Measurements from ENCODE around the gene TRPM8.

GRCh38 chr2:234060236-234060635 lies 143.1 kb downstream of the TRPM8 start:
- TF ChIP-seq POLR2A (IDR thresholded peaks at IDR 0.05) = no peak
- TF ChIP-seq, protein P1, sequence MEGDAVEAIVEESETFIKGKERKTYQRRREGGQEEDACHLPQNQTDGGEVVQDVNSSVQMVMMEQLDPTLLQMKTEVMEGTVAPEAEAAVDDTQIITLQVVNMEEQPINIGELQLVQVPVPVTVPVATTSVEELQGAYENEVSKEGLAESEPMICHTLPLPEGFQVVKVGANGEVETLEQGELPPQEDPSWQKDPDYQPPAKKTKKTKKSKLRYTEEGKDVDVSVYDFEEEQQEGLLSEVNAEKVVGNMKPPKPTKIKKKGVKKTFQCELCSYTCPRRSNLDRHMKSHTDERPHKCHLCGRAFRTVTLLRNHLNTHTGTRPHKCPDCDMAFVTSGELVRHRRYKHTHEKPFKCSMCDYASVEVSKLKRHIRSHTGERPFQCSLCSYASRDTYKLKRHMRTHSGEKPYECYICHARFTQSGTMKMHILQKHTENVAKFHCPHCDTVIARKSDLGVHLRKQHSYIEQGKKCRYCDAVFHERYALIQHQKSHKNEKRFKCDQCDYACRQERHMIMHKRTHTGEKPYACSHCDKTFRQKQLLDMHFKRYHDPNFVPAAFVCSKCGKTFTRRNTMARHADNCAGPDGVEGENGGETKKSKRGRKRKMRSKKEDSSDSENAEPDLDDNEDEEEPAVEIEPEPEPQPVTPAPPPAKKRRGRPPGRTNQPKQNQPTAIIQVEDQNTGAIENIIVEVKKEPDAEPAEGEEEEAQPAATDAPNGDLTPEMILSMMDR (IDR thresholded peaks at IDR 0.05) = no peak

Data from right lobe of liver (tissue), 4 donors.